CMK (cell line): ENCODE data around the gene PROKR2.
A peak's percentile ranks its signal among the peaks of the same experiment; 100 is the strongest.

ENCODE experiments used
- DNase-seq: peaks from one replicate; pipeline ENCODE4 v3.0.0-alpha.2; 2010; ENCODE audit warnings: low read depth

PROKR2 gene

DNA sequence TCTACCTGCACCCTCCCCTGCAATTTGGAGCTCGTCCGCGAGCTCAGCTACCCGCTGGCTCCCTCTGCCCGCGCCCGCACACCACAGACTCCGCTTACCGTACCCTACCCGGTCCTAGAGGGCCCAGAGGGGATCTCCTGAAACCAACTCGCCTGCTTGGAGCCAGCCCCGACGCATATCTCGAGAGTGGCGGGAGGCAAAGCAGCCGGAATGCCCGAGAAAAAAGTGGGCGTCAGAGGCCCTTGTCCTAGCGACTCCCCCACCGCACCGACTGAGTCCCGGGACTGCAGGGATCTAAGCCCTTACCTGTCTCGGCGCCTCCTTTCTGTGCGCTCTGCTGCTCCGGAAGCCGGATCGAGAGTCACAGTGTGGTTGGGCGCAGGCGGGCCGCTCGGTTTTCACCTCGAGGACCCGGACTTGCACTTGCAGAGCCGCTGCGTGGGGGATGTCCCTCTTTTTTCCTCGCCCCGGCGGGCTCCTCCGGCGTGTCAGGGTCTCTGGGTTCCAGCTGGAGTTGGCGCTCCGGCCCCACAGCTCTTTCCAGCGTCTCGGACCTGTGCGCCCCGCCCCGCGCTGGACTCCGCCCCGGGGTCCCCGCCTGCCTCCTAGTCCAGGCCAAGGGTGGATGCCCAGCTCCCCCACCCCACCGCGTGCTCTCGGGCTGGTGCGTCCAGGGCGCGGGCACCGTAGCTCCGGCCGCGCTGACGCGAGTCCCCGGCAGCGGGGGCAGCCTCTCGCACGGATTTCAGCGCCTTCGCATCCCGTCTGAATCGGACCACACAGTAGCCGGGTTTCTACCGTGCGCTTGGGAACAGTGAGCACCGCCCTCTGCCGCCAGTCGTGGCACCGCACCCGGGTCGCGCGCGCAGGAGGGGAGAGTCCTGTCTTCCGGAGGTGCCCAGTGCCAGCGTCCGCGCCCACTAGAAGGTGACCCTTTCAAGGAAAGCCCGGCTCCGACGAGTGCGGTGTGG, at the start of gene PROKR2:
PROKR2 (minus strand) TSS at position 767 of the 971 bp plus-strand sequence. CDS start 2,585 bp downstream, outside the sequence.
- DNase-seq, result no peak

GRCh38 chr20:5364997-5365597, 48.3 kb upstream of the PROKR2 start:
- no peak for DNase-seq

DNA sequence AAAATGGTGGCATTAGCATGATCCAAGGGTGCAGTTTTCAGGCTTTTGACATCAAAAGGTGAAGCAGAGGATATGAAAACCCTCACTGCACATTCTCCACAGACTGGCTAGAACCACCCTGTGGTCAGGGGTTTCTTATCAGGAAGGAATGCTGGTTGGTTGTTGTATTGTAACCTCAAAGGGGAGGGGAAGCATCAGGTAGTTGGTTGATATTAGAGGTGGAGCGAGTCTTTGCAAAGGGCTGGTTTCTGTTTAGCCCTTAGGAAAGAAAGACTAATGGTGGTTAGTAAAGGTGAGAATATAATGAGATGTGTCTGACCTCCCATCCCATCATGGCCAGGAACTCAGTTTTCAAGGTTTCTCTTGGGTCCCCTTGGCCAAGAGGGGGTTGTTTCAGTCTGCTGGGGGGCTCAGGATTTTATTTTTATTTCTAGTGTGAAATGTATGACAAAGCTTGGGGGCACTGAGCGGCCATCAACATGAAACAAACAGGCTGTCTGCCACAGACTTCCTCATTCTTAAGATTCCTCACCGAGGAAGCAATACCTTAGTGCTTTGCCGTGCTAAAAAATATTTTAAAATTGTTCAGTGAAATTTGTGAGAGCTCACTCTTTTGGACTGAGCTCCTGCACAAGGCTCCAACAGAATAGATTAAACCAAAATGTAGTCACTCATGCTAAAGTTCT, 47.5 kb upstream of the PROKR2 start:
- DNase-seq, result peak; percentile 15

DNA sequence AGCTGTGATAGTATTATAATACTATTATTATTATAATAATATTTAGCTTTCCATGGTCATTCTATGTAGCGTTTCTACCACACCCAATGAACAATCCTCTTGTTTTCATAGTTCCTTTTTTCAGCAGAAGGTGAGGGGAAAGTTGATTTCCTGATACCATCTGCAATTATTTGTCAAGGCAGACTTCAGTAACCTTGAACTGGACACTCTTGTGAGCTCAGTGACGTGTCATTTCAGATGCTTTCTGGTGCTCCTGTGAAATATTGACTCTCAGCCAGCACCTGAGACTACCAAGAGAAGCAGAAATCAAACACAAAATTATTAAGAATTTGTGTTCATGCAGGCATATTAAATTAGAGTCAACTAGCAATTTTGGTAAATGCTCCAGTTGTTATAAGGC, 46.0 kb upstream of the PROKR2 start:
- no peak for DNase-seq

GRCh38 chr20:5361176-5361575, 44.4 kb upstream of the PROKR2 start:
- DNase-seq, result no peak

- DNase-seq, result no peak
Measured at GRCh38 chr20:5357946-5358345, 41.2 kb upstream of the PROKR2 start.

- no peak for DNase-seq
Measured at GRCh38 chr20:5356941-5357340, 40.2 kb upstream of the PROKR2 start.

DNA sequence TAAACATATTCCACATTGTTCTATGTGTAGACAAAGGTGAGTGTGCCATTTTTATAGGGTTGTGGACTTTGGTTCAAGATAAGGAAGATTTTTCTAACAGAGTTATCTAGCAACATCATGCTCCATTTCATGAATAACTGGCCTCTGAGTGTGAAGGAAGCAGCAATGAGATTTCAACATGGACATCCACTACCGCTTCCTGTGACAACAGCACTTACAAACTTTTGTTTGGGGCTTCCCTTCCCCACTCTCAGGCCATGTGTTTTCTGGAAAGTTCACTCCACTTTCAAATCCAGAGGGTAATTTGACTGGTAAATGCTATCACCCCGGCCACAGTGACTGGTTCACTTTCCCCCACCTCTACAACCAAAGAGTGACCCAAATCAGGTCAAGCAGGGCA, 38.1 kb upstream of the PROKR2 start:
- DNase-seq, result no peak

DNA sequence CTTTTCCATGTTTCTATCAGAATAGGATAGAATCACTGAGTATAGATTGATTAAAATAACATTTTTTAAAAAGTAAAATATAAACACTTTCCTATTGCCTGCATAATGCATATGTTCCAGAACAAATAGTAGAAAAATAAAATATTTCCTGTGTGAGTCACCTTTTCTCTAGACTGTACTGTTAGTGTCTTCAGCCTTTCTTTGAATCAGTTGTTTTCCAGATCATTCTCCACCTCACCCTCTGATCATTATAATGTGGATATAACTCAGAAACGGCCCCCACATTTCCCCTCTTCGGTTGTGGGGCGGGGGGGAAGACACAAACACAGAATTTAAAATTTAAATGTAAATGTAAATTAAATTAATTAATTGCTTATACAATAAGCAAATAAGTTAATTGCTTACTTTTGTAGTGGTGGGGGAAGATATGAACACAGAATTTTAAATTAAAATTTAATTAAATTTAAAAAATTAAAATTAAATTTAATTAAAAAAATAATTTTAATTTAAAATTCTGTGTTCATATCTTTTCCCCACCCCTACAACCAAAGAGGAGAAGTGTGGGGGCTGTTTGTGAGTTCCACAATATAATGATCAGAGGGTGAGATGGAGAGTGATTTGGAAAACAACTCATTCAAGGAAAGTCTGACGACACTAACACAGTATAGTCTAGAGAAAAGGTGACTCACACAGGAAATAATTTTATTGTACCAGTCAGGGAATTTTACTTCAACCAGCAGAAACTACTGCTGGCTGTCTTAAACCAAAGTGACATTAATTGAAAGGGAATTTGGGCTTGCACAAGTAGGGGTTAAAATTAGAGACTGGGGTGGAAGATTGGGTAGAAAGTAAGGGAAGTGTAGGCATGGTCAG, 37.1 kb upstream of the PROKR2 start:
- DNase-seq, result no peak

DNA sequence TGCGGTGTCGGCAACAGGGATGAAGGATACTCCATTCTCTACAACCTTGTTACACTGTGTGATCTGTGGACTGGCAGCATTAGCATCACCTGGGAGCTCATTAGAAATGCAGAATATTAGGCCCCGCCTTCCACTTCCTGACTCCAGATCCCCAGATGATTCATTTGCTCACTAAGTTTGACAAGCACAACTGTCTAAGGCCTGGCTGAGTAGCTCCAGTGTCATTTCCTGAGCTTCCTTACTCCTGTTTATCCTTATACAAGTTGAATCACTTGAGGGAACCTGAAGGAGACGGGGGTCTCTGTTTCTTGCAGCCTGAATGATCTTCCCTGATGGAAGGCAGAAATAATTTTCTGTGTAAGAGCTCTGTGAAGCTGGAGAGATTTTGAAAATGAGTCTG, 32.7 kb upstream of the PROKR2 start:
- no peak for DNase-seq

- no peak for DNase-seq
Measured at GRCh38 chr20:5342021-5342420, 25.3 kb upstream of the PROKR2 start.

DNA sequence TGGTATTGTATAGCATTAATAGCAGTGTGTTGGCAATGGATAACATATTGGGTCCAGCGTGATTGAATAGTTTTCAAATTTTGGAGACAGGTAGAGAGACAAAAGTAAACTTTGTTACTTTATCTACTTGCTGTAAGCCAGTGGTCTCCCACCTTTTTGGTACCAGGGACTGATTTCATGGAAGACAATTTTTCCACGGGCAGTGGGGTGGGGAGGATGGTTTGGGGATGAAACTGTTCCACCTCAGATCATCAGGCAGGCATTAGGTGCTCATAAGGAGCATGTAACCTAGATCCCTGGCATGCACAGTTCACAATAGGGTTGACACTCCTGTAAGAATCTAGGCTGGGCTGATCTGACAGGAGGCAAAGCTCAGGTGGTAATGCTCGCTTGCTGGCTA, 14.6 kb upstream of the PROKR2 start:
- no peak for DNase-seq

DNA sequence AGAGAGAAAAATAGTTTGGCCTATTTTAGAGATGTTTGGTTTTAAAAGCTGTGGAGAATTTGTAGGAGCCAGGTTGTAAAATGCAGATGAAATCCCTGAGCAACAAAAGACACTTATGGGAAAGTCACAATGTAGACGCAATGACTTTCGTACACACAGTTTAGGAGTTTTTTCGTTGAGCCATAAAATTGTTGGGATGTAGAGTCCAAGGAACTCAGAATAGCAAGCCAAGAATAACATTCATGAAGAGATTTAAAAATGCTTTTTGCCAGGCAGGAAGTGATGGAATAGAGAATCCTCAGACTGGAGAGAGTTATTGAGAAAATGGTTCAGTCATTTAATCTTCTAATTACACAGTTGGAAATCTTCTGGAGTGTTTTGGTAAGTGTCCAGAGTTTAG, 11.5 kb upstream of the PROKR2 start:
- DNase-seq, result no peak

DNA sequence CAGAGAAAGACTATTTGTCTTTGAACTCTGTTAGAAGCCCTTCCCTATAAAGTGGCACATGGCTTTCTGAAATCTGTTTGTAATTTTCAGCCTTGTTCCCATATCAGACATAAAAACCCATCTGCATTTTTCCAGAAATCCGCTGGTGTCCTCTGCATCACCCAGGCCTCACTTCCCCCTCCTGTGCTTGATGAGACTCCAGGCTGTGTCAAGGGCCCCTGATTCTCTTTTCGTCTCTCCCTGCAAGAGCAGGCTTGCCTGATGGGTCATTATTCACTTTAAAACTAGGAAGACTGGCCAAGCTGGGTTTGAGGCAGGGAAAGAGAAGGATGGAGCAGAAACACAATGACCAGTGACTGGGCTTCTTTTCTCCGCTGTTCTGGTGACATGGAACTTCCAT, 10.6 kb upstream of the PROKR2 start:
- no peak for DNase-seq

DNA sequence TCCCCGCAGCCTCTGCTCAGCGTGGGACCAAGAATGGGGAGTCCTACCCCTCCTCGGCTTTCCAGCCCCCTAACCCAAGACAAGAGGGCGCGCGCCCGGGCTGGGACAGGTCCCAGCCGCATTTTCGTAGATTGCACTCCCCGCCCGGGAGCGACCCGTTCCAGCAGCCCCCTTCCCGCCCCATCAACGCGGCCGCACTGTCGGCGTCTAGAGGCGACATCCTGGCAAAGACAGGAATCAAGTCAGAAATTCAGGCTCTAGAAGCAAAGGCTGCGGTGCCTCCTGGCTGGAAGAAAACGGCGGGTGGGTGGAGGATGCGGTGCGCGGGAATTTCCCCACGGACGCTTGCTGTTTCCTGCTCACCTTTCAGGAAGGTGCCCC, 957 bp downstream of the PROKR2 start:
- DNase-seq, result no peak

DNA sequence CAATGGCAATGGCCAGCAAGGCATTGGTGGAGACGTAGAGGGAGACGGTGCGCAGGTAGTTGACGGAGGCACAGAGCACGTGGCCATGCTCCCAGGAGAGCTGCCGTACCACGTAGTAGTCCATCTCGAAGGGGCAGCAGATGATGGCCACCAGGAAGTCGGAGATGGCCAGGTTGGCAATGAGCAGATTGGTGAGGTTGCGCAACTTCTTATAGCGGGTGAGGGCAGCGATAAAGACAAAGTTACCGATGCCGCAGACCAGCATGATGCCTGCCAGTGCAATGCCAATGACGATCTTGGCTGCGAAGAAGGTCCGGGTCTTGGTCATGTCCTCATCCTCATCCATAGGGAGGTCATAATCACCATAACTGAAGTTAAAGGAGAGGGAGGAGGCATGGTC, 2.8 kb downstream of the PROKR2 start:
- no peak for DNase-seq

DNA sequence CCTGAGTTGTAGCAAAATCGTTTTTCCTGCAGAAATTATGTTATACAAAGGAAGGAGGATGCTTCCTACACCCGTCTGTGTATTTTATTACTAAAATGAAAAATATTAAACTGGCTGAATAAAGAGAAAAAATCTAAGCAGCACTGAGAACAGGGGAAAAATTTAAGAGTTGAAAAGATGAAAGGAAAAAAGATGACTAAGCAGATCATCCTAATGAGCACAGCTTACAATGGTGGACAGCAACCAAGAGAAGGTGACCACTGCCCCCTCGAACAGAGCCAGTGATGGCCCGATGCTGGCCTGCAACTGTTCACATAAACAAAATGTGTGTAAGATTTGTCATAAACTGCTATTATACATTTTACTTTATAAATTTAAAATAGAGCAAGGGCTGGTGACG, 4.2 kb downstream of the PROKR2 start:
- no peak for DNase-seq

- no peak for DNase-seq
Measured at GRCh38 chr20:5309971-5310370, 6.8 kb downstream of the PROKR2 start.

- DNase-seq, result no peak
Measured at GRCh38 chr20:5298811-5299210, 17.9 kb downstream of the PROKR2 start.

GRCh38 chr20:5297280-5298004, 19.3 kb downstream of the PROKR2 start:
- no peak for DNase-seq

DNA sequence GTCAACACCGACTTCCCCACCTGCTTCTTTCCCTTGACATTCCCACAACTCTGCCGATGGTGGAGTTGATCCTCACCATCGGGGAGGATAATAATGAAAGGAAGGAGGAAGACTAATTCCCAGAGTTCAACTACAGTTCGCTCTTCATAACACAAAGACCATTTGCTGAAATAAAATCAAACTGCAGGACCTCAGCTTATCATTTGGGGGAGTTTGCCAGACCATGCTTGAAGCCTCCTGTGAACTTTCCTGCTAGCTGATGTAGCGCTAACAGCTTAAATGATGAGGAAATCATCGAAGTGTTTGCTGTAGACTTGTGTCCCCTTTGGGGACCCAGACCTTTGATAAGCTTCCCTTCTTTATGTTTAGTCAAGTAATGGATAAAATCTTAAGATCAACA, 26.2 kb downstream of the PROKR2 start:
- DNase-seq, result no peak
